ENCODE data around the gene GCLC. TPM values are rescaled to one million over a fixed set of nuclear protein-coding genes. Genes with fewer than 3 reads are reported as not detected.

The GCLC gene
- total RNA-seq, 1 donor from 2014 or later: 27.5 TPM

- Mint-ChIP-seq H3K27ac (ENCODE audit: unreplicated experiment) (peak overlapping the region; percentile 3), H3K4me1 (peaks cover 13% of the 10 kb centered on the region), H3K36me3 (ENCODE audit: low read depth) (no peaks in the 10 kb centered on the region), H3K4me3 (no peak overlapping the region), H3K27me3 (ENCODE audit: low read depth) (no peaks in the 10 kb centered on the region), H3K9me3 (peaks cover 3% of the 10 kb centered on the region)
- TF ChIP-seq, protein P1, sequence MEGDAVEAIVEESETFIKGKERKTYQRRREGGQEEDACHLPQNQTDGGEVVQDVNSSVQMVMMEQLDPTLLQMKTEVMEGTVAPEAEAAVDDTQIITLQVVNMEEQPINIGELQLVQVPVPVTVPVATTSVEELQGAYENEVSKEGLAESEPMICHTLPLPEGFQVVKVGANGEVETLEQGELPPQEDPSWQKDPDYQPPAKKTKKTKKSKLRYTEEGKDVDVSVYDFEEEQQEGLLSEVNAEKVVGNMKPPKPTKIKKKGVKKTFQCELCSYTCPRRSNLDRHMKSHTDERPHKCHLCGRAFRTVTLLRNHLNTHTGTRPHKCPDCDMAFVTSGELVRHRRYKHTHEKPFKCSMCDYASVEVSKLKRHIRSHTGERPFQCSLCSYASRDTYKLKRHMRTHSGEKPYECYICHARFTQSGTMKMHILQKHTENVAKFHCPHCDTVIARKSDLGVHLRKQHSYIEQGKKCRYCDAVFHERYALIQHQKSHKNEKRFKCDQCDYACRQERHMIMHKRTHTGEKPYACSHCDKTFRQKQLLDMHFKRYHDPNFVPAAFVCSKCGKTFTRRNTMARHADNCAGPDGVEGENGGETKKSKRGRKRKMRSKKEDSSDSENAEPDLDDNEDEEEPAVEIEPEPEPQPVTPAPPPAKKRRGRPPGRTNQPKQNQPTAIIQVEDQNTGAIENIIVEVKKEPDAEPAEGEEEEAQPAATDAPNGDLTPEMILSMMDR (conservative IDR thresholded peaks at IDR 0.05): no peak
- no peak for DNase-seq (ENCODE audit: low read depth, low spot score)
Observed at GRCh38 chr6:53464927-53465460, 79.9 kb downstream of the GCLC start.

GRCh38 chr6:53464483-53464882 lies 80.4 kb downstream of the GCLC start:
- no peaks in the 10 kb centered on the region for H3K36me3 Mint-ChIP-seq (ENCODE audit: low read depth)
- peaks cover 13% of the 10 kb centered on the region for H3K4me1 Mint-ChIP-seq
- no peak overlapping the region for H3K4me3 Mint-ChIP-seq
- H3K9me3 Mint-ChIP-seq: peaks cover 3% of the 10 kb centered on the region
- no peak for DNase-seq (ENCODE audit: low read depth, low spot score)
- TF ChIP-seq, protein P1 (conservative IDR thresholded peaks at IDR 0.05): no peak
- peak overlapping the region; percentile 3 for H3K27ac Mint-ChIP-seq (ENCODE audit: unreplicated experiment)
- H3K27me3 Mint-ChIP-seq (ENCODE audit: low read depth): no peaks in the 10 kb centered on the region

DNA sequence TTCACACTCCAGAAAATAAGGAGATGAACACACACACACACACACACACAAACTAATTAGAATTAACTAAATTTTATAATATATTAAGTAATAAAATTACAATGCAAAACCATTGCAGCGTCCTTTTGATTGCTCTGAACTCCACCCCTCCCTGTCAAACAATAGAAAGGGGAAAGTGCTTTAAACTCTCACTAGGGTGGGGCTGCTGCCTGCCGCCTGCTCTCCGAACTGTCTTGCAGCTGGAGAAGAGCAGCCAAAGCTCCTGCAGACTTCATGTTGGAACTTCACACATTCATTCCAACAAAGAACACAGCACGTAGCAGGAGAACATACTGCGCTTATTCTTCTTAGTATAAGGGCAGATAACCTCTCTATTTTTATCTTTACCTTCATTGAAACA lies 83.2 kb downstream of the GCLC start:
- no peaks in the 10 kb centered on the region for H3K27me3 Mint-ChIP-seq (ENCODE audit: low read depth)
- no peak for DNase-seq (ENCODE audit: low read depth, low spot score)
- H3K9me3 Mint-ChIP-seq: no peaks in the 10 kb centered on the region
- no peak overlapping the region for H3K4me3 Mint-ChIP-seq
- TF ChIP-seq, protein P1 (conservative IDR thresholded peaks at IDR 0.05): no peak
- H3K36me3 Mint-ChIP-seq (ENCODE audit: low read depth): no peaks in the 10 kb centered on the region
- H3K27ac Mint-ChIP-seq (ENCODE audit: unreplicated experiment): no peak overlapping the region
- H3K4me1 Mint-ChIP-seq: peaks cover 9% of the 10 kb centered on the region

- H3K27ac Mint-ChIP-seq (ENCODE audit: unreplicated experiment): no peak overlapping the region
- no peaks in the 10 kb centered on the region for H3K27me3 Mint-ChIP-seq (ENCODE audit: low read depth)
- H3K9me3 Mint-ChIP-seq: no peaks in the 10 kb centered on the region
- TF ChIP-seq, protein P1 (conservative IDR thresholded peaks at IDR 0.05): no peak
- DNase-seq (ENCODE audit: low read depth, low spot score): no peak
- no peaks in the 10 kb centered on the region for H3K36me3 Mint-ChIP-seq (ENCODE audit: low read depth)
- no peak overlapping the region for H3K4me3 Mint-ChIP-seq
- peaks cover 9% of the 10 kb centered on the region for H3K4me1 Mint-ChIP-seq
Observed at GRCh38 chr6:53461041-53461656, 83.8 kb downstream of the GCLC start.

- TF ChIP-seq, protein P1 (conservative IDR thresholded peaks at IDR 0.05): no peak
- H3K9me3 Mint-ChIP-seq: peaks cover 2% of the 10 kb centered on the region
- peaks cover 9% of the 10 kb centered on the region for H3K4me1 Mint-ChIP-seq
- no peaks in the 10 kb centered on the region for H3K36me3 Mint-ChIP-seq (ENCODE audit: low read depth)
- no peak overlapping the region for H3K27ac Mint-ChIP-seq (ENCODE audit: unreplicated experiment)
- H3K27me3 Mint-ChIP-seq (ENCODE audit: low read depth): no peaks in the 10 kb centered on the region
- no peak for DNase-seq (ENCODE audit: low read depth, low spot score)
- no peak overlapping the region for H3K4me3 Mint-ChIP-seq
Observed at GRCh38 chr6:53458105-53458866, 86.6 kb downstream of the GCLC start.
